Measurements from ENCODE around the gene FBXO7. TPM values are rescaled to one million over a fixed set of nuclear protein-coding genes. Genes with fewer than 3 reads are reported as not detected.

The FBXO7 gene
- total and polyA plus RNA-seq, 7 donors: 25.6 to 49.8 (median 28.2) TPM

DNA sequence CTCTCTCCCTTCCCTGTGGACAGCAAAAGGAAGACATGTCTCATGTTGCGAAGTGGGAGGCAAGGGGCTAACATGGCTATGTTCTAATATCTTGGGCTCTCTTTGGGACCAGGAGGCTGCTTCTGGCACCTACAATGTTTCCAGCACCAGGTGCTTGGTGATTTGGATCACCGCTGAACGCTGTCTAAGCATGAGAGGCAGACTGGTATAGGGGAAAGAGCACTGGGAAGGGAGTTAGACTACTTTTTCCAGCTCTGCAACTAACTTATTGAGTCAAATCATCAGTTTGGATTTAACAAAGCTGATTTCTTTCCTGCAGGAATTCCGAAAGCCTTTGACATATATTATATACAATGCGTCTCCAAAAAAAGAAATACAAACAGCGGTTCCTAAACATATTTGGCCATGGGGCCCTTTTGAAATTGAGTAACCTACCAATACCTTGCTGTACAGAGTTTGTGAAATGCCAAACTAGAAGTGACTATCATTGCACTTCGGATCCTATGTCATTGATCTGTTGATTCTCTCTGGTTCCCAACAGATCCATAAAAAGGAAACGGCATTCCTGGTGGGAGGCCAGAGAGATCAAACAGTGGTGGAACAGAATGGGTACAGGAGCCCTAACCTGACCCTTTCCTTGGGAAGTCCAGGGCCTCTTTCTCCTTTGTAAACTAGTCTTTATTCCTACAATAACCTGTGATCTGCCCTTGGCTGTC is 37.8 kb downstream of the FBXO7 start:
- intact Hi-C loops (cut with DNase I): no loop called here
- Histone ChIP-seq H3K4me1 (no peaks in the 10 kb centered on the region), H3K9me3 (no peaks in the 10 kb centered on the region), H3K27me3 (ENCODE audit: insufficient read depth in 3 of 3, low read length in 2 of 3) (no peaks in the 10 kb centered on the region), H3K4me3 (no peak overlapping the region), H3K27ac (no peak overlapping the region), H3K36me3 (ENCODE audit: insufficient read depth in 1 of 2, low read depth in 1 of 2) (no peaks in the 10 kb centered on the region)
- ATAC-seq: no peak
- DNase-seq: no peak
- WGBS, 3 donors: 88 to 94% (median 91%) methylated on average over 8 of the region's 8 CpGs
- no peak for TF ChIP-seq CTCF (IDR thresholded peaks at IDR 0.05)

DNA sequence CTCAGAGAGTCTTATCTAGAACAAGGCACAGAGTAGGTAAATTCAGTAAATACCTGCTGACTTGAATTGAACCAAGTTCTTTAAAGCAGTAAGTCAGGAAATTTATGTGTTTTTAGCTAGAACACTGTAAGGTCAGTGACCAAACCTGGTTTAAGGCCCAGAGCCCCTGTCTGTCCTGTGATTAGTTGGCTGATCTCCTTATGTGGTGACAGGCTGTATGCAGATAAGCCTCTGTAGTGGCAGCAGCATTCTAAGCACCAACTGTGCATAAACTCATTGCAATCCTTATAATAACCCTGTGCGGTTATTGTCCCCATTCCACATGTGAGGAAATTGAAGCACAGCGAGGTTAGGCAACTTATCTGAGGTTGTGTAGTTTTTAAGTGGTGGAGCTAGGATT is 40.5 kb downstream of the FBXO7 start:
- Histone ChIP-seq H3K4me1 (no peaks in the 10 kb centered on the region), H3K27me3 (ENCODE audit: insufficient read depth in 3 of 3, low read length in 2 of 3) (no peaks in the 10 kb centered on the region), H3K9me3 (no peaks in the 10 kb centered on the region), H3K4me3 (no peak overlapping the region), H3K27ac (no peak overlapping the region), H3K36me3 (ENCODE audit: insufficient read depth in 1 of 2, low read depth in 1 of 2) (no peaks in the 10 kb centered on the region)
- intact Hi-C loops (cut with DNase I): no loop called here
- TF ChIP-seq CTCF (IDR thresholded peaks at IDR 0.05): no peak
- ATAC-seq (no peak), DNase-seq (no peak)
- 95 to 98% (median 95%) methylated on average over 2 of the region's 2 CpGs for WGBS, 3 donors

GRCh38 chr22:32517488-32517887 is 42.9 kb downstream of the FBXO7 start:
- 95 to 97% (median 96%) methylated on average over 3 of the region's 3 CpGs for WGBS, 3 donors
- intact Hi-C loops (cut with DNase I): no loop called here

GRCh38 chr22:32517921-32518320 is 43.3 kb downstream of the FBXO7 start:
- Histone ChIP-seq H3K4me3 (no peak overlapping the region), H3K36me3 (ENCODE audit: insufficient read depth in 1 of 2, low read depth in 1 of 2) (no peaks in the 10 kb centered on the region), H3K9me3 (no peaks in the 10 kb centered on the region), H3K27ac (no peak overlapping the region), H3K27me3 (ENCODE audit: insufficient read depth in 3 of 3, low read length in 2 of 3) (no peaks in the 10 kb centered on the region), H3K4me1 (no peaks in the 10 kb centered on the region)
- no peak for DNase-seq
- ATAC-seq: no peak
- TF ChIP-seq CTCF (IDR thresholded peaks at IDR 0.05): no peak
- intact Hi-C loops (cut with DNase I): no loop called here
- 95 to 98% (median 96%) methylated on average over 8 of the region's 8 CpGs for WGBS, 3 donors

More at GRCh38 chr22:32517488-32517887, 42.9 kb downstream of the FBXO7 start:
- no peaks in the 10 kb centered on the region for H3K36me3 ChIP-seq (ENCODE audit: insufficient read depth in 1 of 2, low read depth in 1 of 2)
- H3K4me3 ChIP-seq: no peak overlapping the region
- H3K27me3 ChIP-seq (ENCODE audit: insufficient read depth in 3 of 3, low read length in 2 of 3): no peaks in the 10 kb centered on the region
- no peak for ATAC-seq
- H3K4me1 ChIP-seq: no peaks in the 10 kb centered on the region
- no peak overlapping the region for H3K27ac ChIP-seq
- H3K9me3 ChIP-seq: no peaks in the 10 kb centered on the region
- DNase-seq: no peak
- TF ChIP-seq CTCF (IDR thresholded peaks at IDR 0.05): no peak

DNA sequence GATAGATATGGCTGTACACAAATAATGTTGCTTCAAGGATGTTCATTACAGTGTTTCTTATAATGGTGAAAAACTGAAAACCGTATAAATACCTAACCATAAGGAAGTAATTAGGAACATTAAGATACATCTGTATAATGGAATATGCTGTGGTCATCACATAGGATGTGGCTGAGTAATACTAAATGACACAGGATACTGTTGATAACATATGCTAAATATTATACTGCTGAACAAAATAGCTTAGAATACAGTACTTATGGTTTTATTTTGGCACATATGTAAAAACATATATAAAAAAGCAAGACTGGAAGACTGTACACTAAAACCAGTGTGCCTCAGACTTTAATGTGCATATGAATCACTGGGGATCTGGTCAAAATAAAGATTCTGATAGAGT is 43.8 kb downstream of the FBXO7 start:
- Histone ChIP-seq H3K4me1 (no peaks in the 10 kb centered on the region), H3K27ac (no peak overlapping the region), H3K36me3 (ENCODE audit: insufficient read depth in 1 of 2, low read depth in 1 of 2) (no peaks in the 10 kb centered on the region), H3K27me3 (ENCODE audit: insufficient read depth in 3 of 3, low read length in 2 of 3) (no peaks in the 10 kb centered on the region), H3K4me3 (no peak overlapping the region), H3K9me3 (no peaks in the 10 kb centered on the region)
- no peak for ATAC-seq
- intact Hi-C loops (cut with DNase I): no loop called here
- TF ChIP-seq CTCF (IDR thresholded peaks at IDR 0.05): no peak
- 63 to 88% (median 86%) methylated on average over 1 of the region's 1 CpG for WGBS, 3 donors
- DNase-seq: no peak

All from psoas muscle (tissue), 8 donors.